Stimulated activated CD8-positive, alpha-beta memory T cell treated with anti-CD3 and anti-CD28 coated beads, Interleukin-12 subunit alpha, Interleukin-12 subunit beta, amount 100 ng/mL, for 24 hours (primary cell): ENCODE data around the gene SSTR1.
"Not testable (repeated sequence)": the region's sequence is repeated elsewhere in the genome, so short reads cannot be mapped to it uniquely, and the experiment has no call there.

ENCODE experiments used
- DNase-seq: peaks from one replicate; pipeline ENCODE4 v3.0.0-alpha.2; 2020; ENCODE audit errors: extremely low read depth

Gene SSTR1, protein sequence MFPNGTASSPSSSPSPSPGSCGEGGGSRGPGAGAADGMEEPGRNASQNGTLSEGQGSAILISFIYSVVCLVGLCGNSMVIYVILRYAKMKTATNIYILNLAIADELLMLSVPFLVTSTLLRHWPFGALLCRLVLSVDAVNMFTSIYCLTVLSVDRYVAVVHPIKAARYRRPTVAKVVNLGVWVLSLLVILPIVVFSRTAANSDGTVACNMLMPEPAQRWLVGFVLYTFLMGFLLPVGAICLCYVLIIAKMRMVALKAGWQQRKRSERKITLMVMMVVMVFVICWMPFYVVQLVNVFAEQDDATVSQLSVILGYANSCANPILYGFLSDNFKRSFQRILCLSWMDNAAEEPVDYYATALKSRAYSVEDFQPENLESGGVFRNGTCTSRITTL

DNA sequence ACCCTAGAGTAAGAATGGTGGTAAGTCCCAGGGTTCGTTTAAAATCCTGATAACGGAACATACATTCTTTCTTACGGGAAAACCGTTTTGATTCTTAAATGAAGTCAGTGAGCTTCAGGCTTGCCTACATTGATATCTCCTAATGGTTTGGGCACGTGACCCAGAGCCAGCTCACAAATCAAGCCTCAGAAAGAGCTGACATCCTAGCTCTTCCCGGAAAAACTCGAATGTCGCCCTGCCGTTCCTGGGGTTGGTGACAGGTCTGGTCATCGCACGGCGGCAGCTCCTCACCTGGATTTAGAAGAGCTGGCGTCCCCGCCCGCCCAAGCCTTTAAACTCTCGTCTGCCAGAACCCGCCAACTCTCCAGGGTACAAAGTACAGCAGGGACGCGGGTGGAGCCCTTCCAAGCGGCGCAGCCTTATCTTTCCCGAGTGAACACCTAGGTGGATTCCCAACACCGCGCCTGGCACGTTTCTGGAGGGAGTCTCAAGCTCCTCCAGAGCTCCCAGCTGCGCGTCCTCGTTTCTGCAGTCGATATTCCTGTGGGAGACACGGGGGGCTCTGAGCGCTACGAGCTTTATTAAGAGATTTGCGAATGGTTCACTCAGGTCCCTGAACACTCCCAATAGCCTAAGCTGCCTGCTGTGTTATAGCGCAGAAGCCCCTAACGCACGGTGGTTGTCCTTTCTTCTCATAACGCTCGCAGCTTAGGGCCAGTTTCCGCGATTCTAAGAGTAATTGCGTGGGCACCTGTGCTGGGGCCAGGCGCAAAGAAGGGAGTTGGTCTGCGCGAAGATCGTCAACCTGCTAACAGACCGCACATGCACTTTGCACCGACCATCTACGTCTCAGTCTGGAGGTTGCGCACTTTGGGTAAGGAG lies at the start of gene SSTR1:
Gene SSTR1 (plus strand): TSS at position 169 of the 882 bp plus-strand sequence. CDS start 1,486 bp downstream, outside the sequence.
- DNase-seq = no peak

DNA sequence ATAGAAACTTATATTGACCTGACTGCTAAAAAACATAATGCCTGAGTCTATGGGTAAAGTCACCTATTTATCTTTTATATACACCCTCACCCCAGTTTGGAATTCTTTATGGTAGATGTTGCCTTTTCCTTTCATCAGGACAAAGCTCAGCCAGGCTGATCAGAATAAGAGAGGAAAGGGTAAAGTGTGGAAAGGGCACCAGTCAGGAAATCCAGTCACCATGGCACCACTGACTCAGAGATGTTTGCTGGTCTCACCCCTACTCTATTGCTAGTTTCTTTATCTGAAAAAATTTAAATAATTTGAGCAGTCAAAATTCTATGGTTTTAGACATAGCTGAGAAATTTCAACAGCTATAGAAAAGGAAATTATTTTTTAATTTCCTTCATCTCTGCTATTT lies 49.2 kb upstream of the SSTR1 start:
- no peak for DNase-seq

DNA sequence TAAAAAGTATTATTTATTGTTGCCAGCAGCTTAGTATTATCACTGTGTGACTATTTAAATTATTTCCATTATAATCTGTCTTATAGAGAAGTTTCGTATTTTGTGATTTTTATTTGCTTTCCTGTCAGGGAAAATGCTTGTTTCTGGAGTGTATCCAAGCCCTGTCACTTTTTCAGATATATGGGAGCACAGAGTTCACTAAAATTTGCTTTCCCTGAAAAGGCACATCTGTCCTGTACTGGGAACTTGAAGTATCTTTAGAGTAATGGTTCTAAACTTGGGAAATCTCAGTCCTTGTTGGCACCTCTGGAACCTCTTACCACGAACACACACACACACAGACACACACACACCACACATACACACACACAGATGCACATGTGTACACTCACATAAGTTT lies 39.3 kb upstream of the SSTR1 start:
- DNase-seq = no peak

DNA sequence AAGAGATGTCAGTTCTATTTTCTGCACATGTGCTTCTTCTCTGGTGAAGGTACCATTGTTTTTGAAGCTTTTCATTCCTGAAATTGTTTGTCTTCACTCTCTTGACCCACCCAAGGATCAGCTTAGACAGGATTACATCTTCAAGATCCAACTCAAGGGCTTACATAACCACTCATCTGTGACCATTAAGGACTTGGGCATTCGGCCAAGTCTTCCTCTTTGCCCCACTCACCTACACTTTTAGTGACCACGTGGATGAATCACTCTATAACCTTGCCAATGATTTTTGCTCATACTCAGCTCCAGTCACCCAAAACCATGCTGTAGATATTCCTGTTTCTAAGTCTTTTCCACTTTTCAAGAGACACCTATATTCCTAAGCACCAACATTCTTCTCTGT lies 36.5 kb upstream of the SSTR1 start:
- no peak for DNase-seq

DNA sequence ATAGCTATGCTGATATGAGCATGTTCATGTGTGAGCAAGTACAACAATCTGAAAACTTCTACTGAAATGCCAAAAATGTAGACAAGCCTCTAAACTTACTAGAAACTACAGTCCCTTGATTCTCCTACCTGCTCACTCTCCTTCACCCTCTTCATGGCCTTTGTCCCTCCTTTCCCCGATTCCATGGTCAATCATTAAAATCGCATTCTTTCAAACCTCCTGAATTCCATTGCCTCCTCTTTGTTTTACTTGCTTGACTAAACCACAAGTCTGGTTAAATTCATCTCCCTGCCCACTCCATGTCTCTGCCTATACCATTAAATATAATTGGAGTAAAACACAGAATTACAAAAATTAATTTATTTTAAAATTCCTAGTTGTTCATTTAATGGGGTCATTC lies 33.0 kb upstream of the SSTR1 start:
- no peak for DNase-seq

- no peak for DNase-seq
Measured at GRCh38 chr14:38175658-38176057, 32.0 kb upstream of the SSTR1 start.

DNA sequence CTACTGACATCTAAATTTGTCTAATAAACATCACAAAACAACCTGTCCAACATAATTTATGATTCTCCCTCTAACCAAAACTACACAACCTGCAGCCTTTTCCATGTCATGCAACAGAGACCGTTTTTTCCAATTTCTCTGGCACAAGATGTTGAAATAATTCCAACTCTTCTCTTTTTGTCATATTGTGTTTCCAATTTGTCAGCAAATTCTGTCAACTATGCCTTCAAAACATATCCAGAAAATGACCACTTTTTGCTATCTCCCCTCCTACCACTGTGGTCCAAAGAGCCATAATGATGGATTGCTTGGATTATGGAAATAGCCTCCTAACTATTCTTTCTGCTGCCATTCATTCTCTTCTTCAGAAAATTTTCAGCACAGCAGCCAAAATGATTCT lies 31.3 kb upstream of the SSTR1 start:
- no peak for DNase-seq

DNA sequence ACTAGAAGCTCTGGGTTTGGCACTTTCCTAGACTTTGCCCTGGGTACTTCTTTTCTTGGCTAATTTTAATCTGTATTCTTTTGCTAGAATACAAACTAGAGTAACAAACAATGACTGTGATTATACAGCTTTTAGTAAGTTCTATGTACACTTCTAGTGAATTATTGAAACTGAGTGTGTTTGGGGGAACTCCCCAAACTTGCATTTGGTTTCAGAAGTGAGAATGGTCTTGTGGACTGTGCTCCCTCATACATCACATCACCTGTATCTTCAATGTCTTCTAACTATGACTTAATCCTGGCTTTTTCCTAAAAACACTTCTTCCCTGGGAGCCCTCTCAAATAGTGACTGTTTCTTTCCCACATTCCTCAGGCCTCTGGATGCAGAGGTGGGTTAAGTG lies 23.6 kb upstream of the SSTR1 start:
- no peak for DNase-seq

DNA sequence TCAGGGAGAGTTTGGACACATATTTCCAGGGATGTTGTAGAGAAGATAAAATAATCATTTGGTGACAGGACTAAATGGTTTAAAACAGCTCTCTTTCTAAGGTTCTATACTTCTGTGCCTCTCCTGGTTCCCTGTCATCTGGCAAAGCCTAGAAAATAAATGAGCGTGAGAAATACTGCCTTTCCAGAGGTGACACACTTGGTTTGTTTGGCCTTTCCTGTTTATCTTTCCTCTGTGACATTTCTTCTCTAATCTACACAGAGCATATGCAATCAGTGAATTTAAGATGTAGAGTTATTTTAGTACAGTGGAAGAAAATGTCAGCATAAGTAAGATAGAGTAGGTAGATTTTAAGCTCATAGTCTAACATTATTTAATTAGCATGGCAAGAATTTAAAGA lies 22.0 kb upstream of the SSTR1 start:
- no peak for DNase-seq

DNA sequence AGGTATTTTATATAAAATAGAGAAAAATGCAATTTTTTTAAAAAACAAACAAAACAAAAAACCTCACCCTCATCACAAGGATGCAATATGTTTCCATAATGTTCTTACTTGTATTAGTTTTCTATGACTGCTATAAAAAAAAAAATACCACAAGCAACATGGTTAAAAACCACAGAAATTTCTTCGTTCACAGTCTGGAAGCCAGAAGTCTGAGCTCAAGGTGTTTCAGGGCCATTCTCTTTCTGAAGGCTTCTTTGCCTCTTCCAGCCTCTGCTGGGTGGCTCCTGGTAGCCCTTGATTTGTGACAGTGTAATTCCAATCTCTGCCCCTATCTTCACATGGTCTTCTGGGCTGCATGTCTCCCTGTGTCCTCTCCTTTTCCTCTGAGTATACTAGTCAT lies 21.5 kb upstream of the SSTR1 start:
- no peak for DNase-seq

DNA sequence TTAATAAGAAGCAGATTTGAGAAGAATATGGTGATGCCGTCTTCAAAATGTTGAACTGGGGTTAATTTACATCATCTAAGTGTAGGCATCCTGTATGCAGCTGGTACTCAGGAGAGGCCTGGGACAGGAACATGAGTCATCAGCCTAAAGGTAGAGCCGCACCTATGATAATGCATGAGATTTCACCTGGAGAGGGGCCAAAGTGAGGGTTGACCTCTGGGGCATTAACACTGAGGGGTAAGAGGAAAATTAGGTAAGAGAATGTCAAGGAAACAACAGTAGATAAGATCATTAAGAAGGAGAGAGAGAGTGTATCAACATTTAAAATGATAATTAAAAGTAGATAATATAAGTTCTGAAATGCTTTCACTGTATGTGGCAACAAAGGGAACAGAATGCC lies 20.2 kb upstream of the SSTR1 start:
- no peak for DNase-seq

- no peak for DNase-seq
Measured at GRCh38 chr14:38189930-38190726, 17.6 kb upstream of the SSTR1 start.

- not testable (repeated sequence) for DNase-seq
Measured at GRCh38 chr14:38190846-38191245, 16.9 kb upstream of the SSTR1 start.

DNA sequence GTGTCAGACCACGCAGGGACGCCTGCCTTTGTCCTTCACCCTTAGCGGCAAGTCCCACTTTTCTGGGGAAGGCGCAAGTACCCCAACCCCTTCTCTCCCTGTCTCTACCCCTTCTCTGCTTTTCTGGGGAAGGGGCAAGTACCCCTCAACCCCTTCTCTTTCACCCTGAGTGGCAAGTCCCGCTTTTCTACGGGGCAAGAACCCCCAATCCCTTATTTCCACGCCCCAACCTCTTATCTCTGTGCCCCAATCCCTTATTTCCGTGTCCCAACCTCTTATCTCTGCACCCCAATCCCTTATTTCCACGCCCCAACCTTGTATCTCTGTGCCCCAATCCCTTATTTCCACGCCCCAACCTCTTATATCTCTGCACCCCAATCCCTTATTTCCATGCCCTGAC lies 16.2 kb upstream of the SSTR1 start:
- not testable (repeated sequence) for DNase-seq

- DNase-seq = no peak
Measured at GRCh38 chr14:38197001-38197783, 10.5 kb upstream of the SSTR1 start.

DNA sequence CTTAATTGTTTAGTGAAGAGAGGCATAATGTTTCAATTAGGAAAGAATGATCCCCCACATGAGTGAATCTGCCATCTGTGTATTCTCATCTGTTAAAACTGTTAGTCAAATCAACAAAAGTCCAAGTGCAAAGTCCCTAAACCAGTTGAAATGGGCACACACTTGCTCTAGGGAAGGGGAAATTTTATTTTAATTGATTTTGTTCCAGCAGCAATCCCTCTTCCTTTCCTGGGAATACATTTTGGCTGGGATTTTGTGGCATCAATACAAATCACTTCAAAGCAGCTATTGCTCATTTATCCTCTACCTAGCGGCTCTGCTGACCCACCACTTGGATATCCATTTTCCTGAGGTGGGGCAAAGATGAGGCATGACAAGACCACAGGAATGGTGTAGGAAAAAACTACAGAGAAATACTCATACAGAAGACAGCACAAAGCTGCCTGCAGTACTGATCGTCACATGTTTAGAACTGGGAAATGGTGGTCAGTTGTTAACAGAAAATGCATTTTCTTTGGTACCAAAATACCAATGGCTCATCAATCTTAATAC lies 9.8 kb upstream of the SSTR1 start:
- no peak for DNase-seq

DNA sequence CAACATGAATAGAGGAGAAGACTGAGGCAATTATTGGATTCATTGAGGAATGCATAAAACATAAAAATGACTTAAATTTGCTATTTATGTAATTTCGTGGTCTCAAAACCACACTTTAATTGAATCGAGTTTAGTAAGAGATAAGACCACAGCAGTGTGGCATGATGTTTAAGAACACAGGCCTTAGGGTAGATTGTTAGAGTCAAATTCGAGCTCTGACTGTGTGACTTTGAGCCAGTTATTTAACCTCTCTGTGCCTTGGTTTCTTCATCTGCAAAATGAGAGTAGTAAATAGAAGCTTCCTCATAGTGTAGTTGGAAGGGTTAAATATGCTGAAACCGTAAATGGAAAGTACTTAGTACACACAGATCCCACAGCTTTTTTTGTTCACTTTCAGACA lies 9.3 kb upstream of the SSTR1 start:
- no peak for DNase-seq

DNA sequence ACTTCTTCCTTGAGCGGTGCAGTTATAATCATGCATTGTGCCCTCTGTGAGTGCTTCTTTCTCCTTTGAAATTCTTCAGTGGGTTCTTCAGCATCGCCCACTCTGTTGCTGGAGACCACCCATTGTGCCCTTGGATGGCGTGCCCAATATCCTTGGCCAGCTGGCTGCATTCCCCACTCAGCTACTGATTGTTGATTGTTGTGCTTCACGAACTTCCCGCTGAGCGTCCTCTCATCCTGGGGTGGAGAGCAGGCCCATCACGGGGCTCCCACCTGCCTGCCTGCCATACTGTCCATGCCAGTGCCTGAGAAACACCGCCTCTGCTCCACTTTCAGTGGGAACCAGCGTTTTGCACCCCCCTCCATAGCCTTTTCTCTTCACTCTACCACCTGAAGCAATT lies 8.6 kb upstream of the SSTR1 start:
- no peak for DNase-seq

DNA sequence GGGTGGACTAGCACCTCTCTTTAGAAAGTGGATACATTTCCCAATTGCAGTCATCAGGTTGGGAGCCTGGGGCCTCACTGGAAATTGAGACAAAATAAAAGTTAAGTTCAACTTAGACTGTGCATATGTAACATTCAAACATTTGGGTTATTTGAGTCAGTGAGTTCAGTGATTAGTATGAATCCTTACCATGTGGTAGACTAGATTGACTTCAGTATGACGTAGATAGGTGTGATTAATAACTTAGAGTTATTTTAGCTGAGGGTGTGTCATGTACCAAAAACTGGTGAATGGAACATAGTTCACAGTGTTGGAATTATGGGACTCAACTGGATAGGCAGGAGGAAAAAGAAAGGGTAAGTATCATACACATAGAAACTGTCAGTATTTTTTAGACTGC lies 8.0 kb upstream of the SSTR1 start:
- no peak for DNase-seq

DNA sequence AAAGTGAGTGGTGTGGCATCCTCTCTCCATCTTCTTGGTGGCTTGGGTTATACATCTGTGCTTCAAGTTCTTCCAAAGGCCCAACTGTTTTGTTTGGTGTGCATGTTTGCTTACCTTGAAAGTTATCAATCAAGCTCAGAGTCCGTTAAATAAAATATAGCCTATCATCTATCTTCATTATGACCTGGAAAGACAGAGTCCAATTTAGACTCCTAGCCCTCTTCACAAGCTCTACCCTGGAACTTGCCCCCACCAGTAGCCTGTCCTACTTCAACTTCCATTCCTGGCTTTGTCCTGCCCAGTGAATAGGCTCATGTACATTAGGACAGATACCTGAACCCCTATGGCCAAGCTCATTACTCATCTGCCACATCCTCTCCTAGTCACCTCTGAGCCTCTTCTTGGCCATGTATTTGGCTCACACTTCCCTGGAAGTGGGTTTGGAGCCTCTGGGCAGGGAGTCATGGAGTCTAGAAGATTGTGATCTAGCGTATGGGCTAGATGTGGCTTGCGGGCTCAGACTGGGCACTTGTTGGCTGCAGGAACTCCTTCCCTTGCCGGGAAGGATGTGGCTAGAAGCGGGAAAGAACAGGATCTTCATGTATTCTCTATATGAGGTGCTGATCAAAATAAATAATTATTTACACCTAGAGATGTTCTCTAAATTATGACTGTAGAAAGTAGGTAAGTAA lies 6.4 kb upstream of the SSTR1 start:
- DNase-seq = no peak
